Mucosa of stomach (tissue), 1 donor: Measurements from ENCODE around the gene PUDP.
"Not testable (repeated sequence)": the region's sequence is repeated elsewhere in the genome, so short reads cannot be mapped to it uniquely, and the experiment has no call there.

Experiments
- H3K27me3 ChIP-seq: one replicate; pipeline ENCODE4 v1.7.0; 2013; ENCODE audit warnings: mild to moderate bottlenecking, low read length; ENCODE audit not compliant: control insufficient read depth, insufficient read depth
- H3K36me3 ChIP-seq: one replicate; pipeline ENCODE4 v1.7.0; 2013; ENCODE audit warnings: low read length; ENCODE audit not compliant: control insufficient read depth, insufficient read depth
- H3K4me1 ChIP-seq: one replicate; pipeline ENCODE4 v1.7.0; 2013; ENCODE audit warnings: mild to moderate bottlenecking, low read length; ENCODE audit not compliant: control insufficient read depth, insufficient read depth
- H3K4me3 ChIP-seq: one replicate; pipeline ENCODE4 v1.7.0; 2013; ENCODE audit warnings: low read length
- H3K9ac ChIP-seq: one replicate; pipeline ENCODE4 v1.7.0; 2013; ENCODE audit warnings: mild to moderate bottlenecking, low read length, moderate library complexity
- H3K9me3 ChIP-seq: one replicate; pipeline ENCODE4 v1.7.0; 2013; ENCODE audit warnings: mild to moderate bottlenecking, low read length, moderate library complexity; ENCODE audit not compliant: control insufficient read depth
- donor health status: Pancreatic carcinoma.

Gene PUDP

DNA sequence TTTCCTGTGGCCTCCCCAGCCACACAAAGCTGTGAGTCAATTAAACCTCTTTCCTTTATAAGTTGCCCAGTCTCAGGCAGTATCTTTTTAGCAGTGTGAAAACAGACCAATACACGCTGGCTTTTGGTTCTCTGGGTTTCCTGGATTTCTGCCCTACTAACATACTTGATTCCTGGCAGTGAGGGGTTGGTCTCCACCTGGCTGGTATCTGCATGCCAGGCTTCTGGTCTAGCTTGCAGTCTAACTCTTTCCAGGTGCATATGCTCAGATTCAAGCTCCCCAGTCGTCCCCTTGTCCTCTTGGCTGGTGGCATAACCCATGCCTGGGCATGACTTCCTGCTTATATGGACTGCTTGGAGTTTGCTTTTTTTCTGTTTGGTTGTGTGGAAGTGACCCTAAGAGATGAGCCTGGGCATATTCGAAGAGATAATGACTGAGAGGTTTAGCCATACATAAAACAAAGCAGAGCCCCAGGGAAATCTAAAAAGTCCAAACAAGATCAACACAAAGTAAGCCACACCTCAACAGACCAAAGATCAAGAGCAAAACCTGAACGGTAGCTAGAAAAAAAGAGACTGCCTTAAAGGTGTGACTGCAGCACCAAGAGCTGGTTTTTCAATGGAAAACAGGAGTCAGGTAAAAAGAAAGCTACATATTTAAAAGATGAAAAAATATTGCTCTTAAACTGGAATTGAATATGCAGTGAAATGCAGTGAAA is 102.6 kb downstream of the PUDP start:
- Histone ChIP-seq H3K9me3 (no peaks in the 10 kb centered on the region), H3K4me3 (no peak overlapping the region), H3K4me1 (peaks cover 4% of the 10 kb centered on the region), H3K9ac (no peak overlapping the region), H3K36me3 (no peaks in the 10 kb centered on the region), H3K27me3 (no peaks in the 10 kb centered on the region)

DNA sequence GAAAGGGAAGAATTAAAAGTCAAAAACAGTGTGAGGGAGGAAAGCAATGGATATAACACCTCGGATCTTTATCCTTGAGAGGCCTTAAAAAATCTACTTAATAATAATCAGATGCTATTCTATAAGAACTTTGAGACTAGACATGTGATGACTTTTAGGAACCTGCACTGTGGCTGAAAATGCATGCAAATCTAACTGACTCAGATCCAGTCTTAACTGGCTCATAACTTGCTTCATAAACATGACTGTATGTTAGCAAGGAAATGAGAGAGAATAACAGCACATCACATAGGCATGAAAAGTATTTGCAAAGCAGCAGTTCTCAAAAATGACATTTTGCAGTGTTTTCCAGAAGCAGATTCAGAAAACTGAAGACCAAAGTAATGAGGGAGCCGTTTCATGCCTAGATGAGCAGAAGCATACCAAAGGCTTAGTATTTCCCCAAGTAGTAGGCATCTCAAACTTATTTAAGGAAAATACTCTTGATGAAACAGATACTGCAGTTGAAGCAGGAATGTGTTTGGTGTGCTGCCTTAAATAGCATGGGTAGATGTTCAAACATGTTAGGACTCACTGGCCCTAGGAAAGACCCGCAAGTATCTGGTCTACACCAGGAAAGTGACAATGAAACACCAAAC is 104.0 kb downstream of the PUDP start:
- not testable (repeated sequence) for H3K9ac ChIP-seq, H3K4me3 ChIP-seq, H3K27me3 ChIP-seq, H3K9me3 ChIP-seq, H3K4me1 ChIP-seq, H3K36me3 ChIP-seq

DNA sequence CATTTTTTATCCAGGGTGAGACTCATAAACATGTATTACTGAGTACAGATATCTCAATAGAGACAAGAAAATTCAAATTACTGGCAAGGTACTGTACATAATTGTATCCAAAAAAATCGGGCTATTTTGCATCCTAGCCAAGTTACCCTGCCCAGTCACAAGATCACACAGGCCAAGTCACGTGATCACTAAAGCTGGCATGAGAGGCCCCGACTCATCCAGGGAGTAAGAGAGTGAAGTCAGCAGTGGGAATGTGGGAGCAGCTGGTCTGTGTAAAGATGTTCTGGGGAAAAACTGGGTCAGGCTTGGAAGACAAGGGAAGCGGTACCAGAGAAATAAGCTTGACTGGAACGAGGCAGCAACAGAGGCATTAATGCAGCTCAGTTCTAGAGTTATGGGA is 119.7 kb downstream of the PUDP start:
- no peaks in the 10 kb centered on the region for H3K4me1 ChIP-seq
- no peak overlapping the region for H3K9ac ChIP-seq
- H3K36me3 ChIP-seq: no peaks in the 10 kb centered on the region
- H3K9me3 ChIP-seq: no peaks in the 10 kb centered on the region
- no peaks in the 10 kb centered on the region for H3K27me3 ChIP-seq
- H3K4me3 ChIP-seq: no peak overlapping the region

DNA sequence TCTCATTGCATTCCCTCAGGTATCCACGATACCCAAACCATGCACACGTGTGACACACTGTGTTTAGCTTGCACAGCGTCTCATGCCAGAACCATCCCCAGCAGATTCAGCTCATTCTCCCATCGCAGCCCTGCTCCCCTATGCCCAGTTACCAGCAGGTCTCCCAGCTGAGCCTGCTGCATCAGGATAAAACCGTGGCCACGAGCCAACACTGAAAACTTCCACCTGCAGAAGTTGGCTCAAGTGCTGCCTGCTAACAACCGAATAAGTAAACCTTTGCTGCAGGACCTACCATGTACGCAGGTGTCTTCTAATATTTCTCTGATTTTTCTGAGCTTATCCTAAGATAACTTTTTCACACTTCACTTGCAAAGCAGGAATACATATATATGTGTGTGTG is 120.9 kb downstream of the PUDP start:
- no peaks in the 10 kb centered on the region for H3K4me1 ChIP-seq
- no peak overlapping the region for H3K4me3 ChIP-seq
- H3K27me3 ChIP-seq: no peaks in the 10 kb centered on the region
- no peak overlapping the region for H3K9ac ChIP-seq
- no peaks in the 10 kb centered on the region for H3K36me3 ChIP-seq
- H3K9me3 ChIP-seq: no peaks in the 10 kb centered on the region

DNA sequence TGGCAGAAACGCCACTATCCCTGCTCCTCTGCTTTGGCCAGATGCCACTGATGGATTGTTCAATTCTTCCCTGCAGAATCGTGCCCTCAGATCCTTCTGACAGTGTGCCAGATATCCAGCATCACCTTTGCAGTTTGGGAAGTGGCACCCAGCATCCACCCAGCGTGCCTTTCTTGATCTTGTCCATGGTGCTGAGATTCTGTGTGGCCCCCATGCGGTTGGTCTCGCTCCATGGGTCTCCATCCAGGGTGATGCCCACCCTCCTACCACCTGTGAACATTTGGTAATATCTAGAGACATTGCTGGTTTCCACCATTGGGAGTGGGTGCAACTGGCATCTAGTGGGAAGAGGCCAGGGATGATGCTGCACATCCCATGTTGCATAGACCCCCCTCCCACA is 121.6 kb downstream of the PUDP start:
- H3K4me1 ChIP-seq: not testable (repeated sequence)

DNA sequence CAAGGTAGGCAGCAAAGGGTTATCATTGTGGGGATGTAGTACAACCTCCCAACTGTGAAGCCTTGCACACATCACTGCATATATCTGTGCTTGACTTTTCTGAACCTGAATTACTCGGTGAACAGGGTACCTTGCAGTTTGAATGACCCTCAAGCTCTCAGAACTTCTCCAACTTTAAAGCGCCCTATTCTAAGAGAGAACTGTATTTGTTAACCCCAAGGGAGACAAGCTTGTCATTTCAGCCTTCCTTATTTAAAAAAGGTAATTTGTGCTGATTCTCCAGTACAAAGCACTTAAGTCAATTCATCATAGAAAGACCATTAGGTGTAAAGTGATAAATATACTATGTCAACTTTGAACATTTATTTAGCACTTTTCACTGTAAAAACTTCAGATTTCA is 122.5 kb downstream of the PUDP start:
- no peaks in the 10 kb centered on the region for H3K36me3 ChIP-seq
- no peaks in the 10 kb centered on the region for H3K9me3 ChIP-seq
- no peaks in the 10 kb centered on the region for H3K4me1 ChIP-seq
- no peak overlapping the region for H3K4me3 ChIP-seq
- H3K9ac ChIP-seq: no peak overlapping the region
- no peaks in the 10 kb centered on the region for H3K27me3 ChIP-seq

More for the DNA sequence above, 121.6 kb downstream of the PUDP start:
- H3K9ac ChIP-seq, H3K36me3 ChIP-seq, H3K4me3 ChIP-seq, H3K9me3 ChIP-seq, H3K27me3 ChIP-seq: not testable (repeated sequence)

DNA sequence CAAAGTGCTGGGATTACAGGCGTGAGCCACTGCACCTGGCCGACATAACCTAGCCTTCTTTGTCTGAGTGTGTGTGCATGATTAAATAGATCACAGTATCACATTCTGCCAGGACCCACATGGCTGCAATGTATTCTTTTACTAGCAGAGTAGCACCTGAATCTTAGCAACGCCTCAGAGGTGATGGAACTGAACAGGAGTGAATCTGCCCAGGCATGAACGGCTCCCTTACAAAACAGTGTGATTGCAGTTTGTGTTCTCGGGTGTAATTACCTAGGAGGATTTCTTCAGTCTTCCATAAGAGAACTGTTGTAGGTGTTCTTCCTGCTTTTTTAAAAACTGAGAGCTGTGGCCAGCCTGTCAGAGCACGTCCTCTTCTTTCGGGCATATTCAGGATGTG is 123.1 kb downstream of the PUDP start:
- Histone ChIP-seq H3K9me3 (no peaks in the 10 kb centered on the region), H3K9ac (no peak overlapping the region), H3K4me1 (no peaks in the 10 kb centered on the region), H3K4me3 (no peak overlapping the region), H3K36me3 (no peaks in the 10 kb centered on the region), H3K27me3 (no peaks in the 10 kb centered on the region)

DNA sequence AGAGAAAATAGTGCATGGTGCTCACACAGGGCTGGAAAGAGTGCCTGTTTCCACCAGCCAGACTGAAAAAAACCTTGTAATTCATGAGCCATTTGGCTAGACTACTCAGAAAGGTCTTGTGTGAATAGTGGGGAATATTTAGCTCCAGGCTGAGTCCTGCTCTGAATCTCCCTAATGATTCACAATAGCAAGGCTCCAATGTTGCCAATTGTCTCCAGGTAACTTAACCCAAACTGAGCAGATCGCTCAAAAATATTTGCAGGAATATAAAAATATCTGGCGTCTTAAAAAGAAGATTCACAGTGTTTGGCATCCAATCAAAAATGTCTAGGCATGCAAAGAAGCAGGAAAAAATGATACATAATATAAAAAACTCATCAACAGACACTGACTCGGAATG is 125.0 kb downstream of the PUDP start:
- not testable (repeated sequence) for H3K27me3 ChIP-seq, H3K9me3 ChIP-seq, H3K4me1 ChIP-seq, H3K9ac ChIP-seq, H3K36me3 ChIP-seq, H3K4me3 ChIP-seq

DNA sequence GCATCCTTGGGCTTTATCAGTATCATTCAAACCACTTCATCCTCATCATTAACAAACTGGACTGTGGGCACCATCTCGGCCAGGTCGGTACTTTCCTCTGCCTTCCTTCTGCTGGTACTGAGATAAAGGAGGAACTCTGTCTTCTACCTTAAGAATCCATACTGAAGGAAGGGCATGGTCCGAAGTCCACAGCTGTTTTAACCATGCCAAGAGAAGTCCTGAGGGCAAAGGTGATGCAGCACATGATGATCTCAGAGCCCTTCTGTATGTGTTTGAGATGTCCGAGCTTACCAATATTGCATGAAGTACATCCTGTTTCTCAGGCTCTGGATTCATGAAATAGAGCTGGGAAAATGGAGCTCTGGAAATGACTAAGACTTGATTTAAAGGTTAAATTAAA is 126.0 kb downstream of the PUDP start:
- Histone ChIP-seq H3K9me3 (no peaks in the 10 kb centered on the region), H3K27me3 (no peaks in the 10 kb centered on the region), H3K36me3 (no peaks in the 10 kb centered on the region), H3K9ac (no peak overlapping the region), H3K4me3 (no peak overlapping the region), H3K4me1 (no peaks in the 10 kb centered on the region)

DNA sequence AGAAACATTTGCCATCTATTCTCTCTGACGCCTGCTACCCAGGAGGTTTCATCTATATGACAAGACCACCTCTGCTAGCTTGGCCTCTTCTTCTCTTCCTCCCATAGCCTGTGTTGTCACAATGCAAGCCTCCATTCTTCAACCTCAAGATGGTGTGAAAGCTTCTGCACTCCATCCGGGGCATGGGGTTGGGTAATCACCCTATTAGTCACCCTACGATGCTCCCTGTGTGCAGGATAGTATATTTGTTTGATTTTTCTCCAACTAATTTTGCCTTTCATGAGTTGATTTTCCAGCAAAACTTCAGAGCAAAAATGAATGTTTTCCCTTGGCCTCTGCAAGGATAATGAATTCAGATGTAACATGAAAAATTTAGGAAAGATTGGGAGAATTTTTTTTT is 128.4 kb downstream of the PUDP start:
- Histone ChIP-seq H3K36me3 (no peaks in the 10 kb centered on the region), H3K27me3 (no peaks in the 10 kb centered on the region), H3K4me3 (no peak overlapping the region), H3K4me1 (no peaks in the 10 kb centered on the region), H3K9ac (no peak overlapping the region), H3K9me3 (no peaks in the 10 kb centered on the region)

DNA sequence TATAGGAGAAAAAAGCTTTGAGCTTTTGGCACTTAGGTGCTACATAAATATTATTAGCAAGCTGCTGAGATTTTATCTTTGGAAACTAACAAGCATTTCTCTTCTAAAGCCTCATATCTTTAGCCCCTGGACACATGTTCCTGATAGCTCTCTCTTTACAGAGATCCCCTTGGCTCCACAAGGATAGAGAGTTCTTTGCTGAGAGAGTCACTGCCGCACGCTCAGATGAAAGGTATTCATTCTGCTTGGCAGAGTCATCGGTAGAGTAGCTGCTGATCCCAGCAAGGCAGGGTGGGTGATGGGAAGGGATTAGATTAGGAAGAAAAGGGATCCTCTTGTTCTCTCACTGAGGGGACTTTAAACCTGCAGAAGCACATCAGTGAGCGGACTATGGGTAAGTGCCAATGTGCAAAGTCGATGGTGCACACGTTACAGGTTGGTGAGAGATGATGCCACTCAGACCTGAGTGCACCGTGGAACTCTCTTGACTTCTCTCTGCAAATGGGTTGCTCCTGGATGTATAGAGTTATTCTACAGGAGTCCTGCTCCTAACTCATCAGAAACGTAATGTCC is 135.6 kb downstream of the PUDP start:
- not testable (repeated sequence) for H3K4me1 ChIP-seq, H3K36me3 ChIP-seq, H3K9ac ChIP-seq, H3K27me3 ChIP-seq, H3K9me3 ChIP-seq, H3K4me3 ChIP-seq

DNA sequence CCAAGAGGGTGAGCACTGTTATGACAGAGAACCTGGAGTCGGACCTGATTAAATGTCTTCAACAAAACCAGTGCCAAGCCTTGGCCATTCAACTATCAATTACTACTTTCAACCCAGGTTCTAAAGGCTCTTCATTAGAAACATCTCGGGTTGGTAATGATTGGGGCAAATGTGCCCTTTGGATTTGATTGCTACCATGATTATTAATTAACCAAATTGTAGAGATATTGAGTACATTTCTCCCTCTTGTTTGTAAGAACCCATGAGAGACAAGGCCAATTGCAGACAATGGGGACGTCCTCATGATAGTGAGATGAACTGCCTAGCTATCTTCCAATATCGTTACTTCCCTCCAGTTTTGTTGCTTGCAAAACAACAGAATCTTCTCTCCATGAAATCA is 137.1 kb downstream of the PUDP start:
- H3K9ac ChIP-seq, H3K9me3 ChIP-seq, H3K27me3 ChIP-seq, H3K4me1 ChIP-seq, H3K4me3 ChIP-seq, H3K36me3 ChIP-seq: not testable (repeated sequence)
